ENCODE data around the gene SERF2. TPM values are rescaled to one million over a fixed set of nuclear protein-coding genes. Genes with fewer than 3 reads are reported as not detected.
"Not testable (repeated sequence)": the region's sequence is repeated elsewhere in the genome, so short reads cannot be mapped to it uniquely, and the experiment has no call there.

SERF2 gene
- total RNA-seq, 2 experiments from 2014 or later = 710 to 718 TPM

GRCh38 chr15:43828061-43828657, 36.0 kb downstream of the SERF2 start:
- no peaks in the 10 kb centered on the region for H3K9me3 Mint-ChIP-seq (ENCODE audit: low read depth)
- CTCF ChIA-PET = interaction anchor here (0.7 to 1.4 kb wide), 7 partner anchors 9 to 700 kb away, joined by 3 to 4 read pairs (median 4); partner anchors contain the start of genes ELL3, HYPK and SERINC4
- ATAC-seq (peak; percentile 21), DNase-seq (peak; percentile 60)
- H3K27me3 Mint-ChIP-seq = no peaks in the 10 kb centered on the region
- peak overlapping the region; percentile 95 for H3K27ac Mint-ChIP-seq
- peak overlapping the region; percentile 80 for H3K4me3 Mint-ChIP-seq
- POLR2A ChIA-PET = interaction anchor here (0.6 to 2.0 kb wide), 6 partner anchors 9 to 528 kb away, joined by 3 to 12 read pairs (median 7); partner anchors contain the start of genes GOLM2, HYPK and SERINC4
- H3K36me3 Mint-ChIP-seq (ENCODE audit: low read depth) = peaks cover 58% of the 10 kb centered on the region
- H3K4me1 Mint-ChIP-seq = peaks cover 51% of the 10 kb centered on the region
- intact Hi-C loops (cut with DNase I, micrococcal nuclease) = loop anchor here in 1 of 2 experiments (5.0 to 10.0 kb wide), 4 partner anchors 369 to 707 kb away; partner anchors contain the start of genes EIF3J, FRMD5 and GOLM2

GRCh38 chr15:43829951-43830540, 37.9 kb downstream of the SERF2 start:
- Mint-ChIP-seq H3K36me3 (ENCODE audit: low read depth) (peaks cover 61% of the 10 kb centered on the region), H3K27ac (peak overlapping the region; percentile 37), H3K4me1 (peaks cover 41% of the 10 kb centered on the region), H3K4me3 (peak overlapping the region; percentile 80)
- intact Hi-C loops (cut with DNase I, micrococcal nuclease) = loop anchor here in 1 of 2 experiments (5.0 to 10.0 kb wide), 4 partner anchors 367 to 705 kb away; partner anchors contain the start of genes EIF3J, FRMD5 and GOLM2
- not testable (repeated sequence) for DNase-seq; H3K27me3 Mint-ChIP-seq; ATAC-seq; H3K9me3 Mint-ChIP-seq (ENCODE audit: low read depth)
- POLR2A ChIA-PET = interaction anchor here (0.6 to 1.5 kb wide), 3 partner anchors 11 to 255 kb away, joined by 3 to 7 read pairs (median 6); no protein-coding TSS in a partner anchor
- CTCF ChIA-PET = interaction anchor here (0.6 kb wide), 1 partner anchor 57 kb away, joined by 3 read pairs; no protein-coding TSS in a partner anchor

- ChIA-PET POLR2A (interaction anchor here (1.0 to 1.5 kb wide), 3 partner anchors 10 to 54 kb away, joined by 4 to 7 read pairs (median 4); partner anchors contain the start of gene ELL3), CTCF (interaction anchor here (0.6 to 1.2 kb wide), 2 partner anchors 15 to 53 kb away, joined by 3 read pairs; no protein-coding TSS in a partner anchor)
- Mint-ChIP-seq H3K4me1 (peaks cover 36% of the 10 kb centered on the region), H3K36me3 (ENCODE audit: low read depth) (peaks cover 64% of the 10 kb centered on the region)
- DNase-seq; H3K4me3 Mint-ChIP-seq; ATAC-seq; H3K27me3 Mint-ChIP-seq; intact Hi-C loops (cut with DNase I, micrococcal nuclease); H3K27ac Mint-ChIP-seq; H3K9me3 Mint-ChIP-seq (ENCODE audit: low read depth): not testable (repeated sequence)
These were observed 38.7 kb downstream of the SERF2 start for GRCh38 chr15:43830691-43831275.

DNA sequence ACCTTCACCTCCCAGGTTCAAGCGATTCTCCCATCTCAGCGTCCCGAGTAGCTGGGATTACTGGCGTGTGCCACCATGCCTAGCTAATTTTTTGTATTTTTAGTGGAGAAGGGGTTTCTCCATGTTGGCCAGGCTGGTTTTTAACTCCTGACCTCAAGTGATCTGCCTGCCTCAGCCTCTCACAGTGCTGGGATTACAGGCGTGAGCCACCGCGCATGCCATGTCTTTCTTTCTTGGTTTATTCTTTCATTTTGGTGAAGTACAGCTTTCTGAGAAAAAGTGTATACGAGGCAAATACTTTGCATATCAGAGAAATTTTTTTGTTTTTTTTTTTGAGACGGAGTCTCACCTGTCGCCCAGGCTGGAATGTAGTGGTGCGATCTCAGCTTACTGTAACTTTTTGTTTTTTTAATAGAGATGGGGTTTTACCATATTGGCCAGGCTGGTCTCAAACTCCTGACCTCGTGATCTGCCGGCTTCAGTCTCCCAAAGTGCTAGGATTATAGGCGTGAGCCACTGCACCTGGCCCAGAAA, 39.5 kb downstream of the SERF2 start:
- H3K36me3 Mint-ChIP-seq (ENCODE audit: low read depth) = peaks cover 65% of the 10 kb centered on the region
- H3K9me3 Mint-ChIP-seq (ENCODE audit: low read depth); H3K27me3 Mint-ChIP-seq; H3K27ac Mint-ChIP-seq; ATAC-seq; intact Hi-C loops (cut with DNase I, micrococcal nuclease); DNase-seq: not testable (repeated sequence)
- peaks cover 30% of the 10 kb centered on the region for H3K4me1 Mint-ChIP-seq
- CTCF ChIA-PET = interaction anchor here (0.6 to 1.2 kb wide), 3 partner anchors 14 to 61 kb away, joined by 3 read pairs; no protein-coding TSS in a partner anchor
- POLR2A ChIA-PET = interaction anchor here (0.6 to 1.5 kb wide), 6 partner anchors 9 to 55 kb away, joined by 3 to 7 read pairs (median 4); partner anchors contain the start of gene ELL3
- peak overlapping the region; percentile 1 for H3K4me3 Mint-ChIP-seq

- H3K4me3 Mint-ChIP-seq, H3K27ac Mint-ChIP-seq, CTCF ChIA-PET: not testable (repeated sequence)
These were observed 40.4 kb downstream of the SERF2 start for GRCh38 chr15:43832485-43832884.

GRCh38 chr15:43845421-43845820, 53.3 kb downstream of the SERF2 start:
- POLR2A ChIA-PET = interaction anchor here (0.7 kb wide), 1 partner anchor 8 kb away, joined by 3 read pairs; no protein-coding TSS in a partner anchor
- H3K36me3 Mint-ChIP-seq (ENCODE audit: low read depth) = peaks cover 41% of the 10 kb centered on the region
- CTCF ChIA-PET = interaction anchor here (1.2 kb wide), 1 partner anchor 14 kb away, joined by 3 read pairs; no protein-coding TSS in a partner anchor
- no peak for ATAC-seq
- H3K27me3 Mint-ChIP-seq = no peaks in the 10 kb centered on the region
- intact Hi-C loops (cut with DNase I, micrococcal nuclease) = no loop called here
- no peaks in the 10 kb centered on the region for H3K9me3 Mint-ChIP-seq (ENCODE audit: low read depth)
- H3K4me1 Mint-ChIP-seq = no peaks in the 10 kb centered on the region
- H3K27ac Mint-ChIP-seq = no peak overlapping the region
- no peak overlapping the region for H3K4me3 Mint-ChIP-seq
- DNase-seq = no peak

More at GRCh38 chr15:43832485-43832884, 40.4 kb downstream of the SERF2 start:
- DNase-seq; intact Hi-C loops (cut with DNase I, micrococcal nuclease); H3K9me3 Mint-ChIP-seq (ENCODE audit: low read depth); H3K27me3 Mint-ChIP-seq; ATAC-seq: not testable (repeated sequence)
- POLR2A ChIA-PET = interaction anchor here (0.7 to 1.5 kb wide), 3 partner anchors 28 to 865 kb away, joined by 3 to 6 read pairs (median 4); partner anchors contain the start of gene ELL3
- peaks cover 67% of the 10 kb centered on the region for H3K36me3 Mint-ChIP-seq (ENCODE audit: low read depth)
- H3K4me1 Mint-ChIP-seq = peaks cover 30% of the 10 kb centered on the region

Small RNA genes within 50 kb of the gene (microRNA-seq; reads per million reads assigned to microRNA genes)
- gene MIR1282 (ENCODE audit: borderline replicate concordance) = not detected

Other genes starting within 250 kb of the SERF2 start
- gene PPIP5K1, start 202.1 kb upstream of the SERF2 start, total RNA-seq = 10 to 100 TPM; 37.7 to 42.6 TPM
- under 1 TPM in 1 of 2 experiments, not detected in 1; 0.25 TPM for gene CKMT1B, start 198.3 kb upstream of the SERF2 start, total RNA-seq
- 1 to 10 TPM in 1 of 2 experiments, under 1 TPM in 1; 0.66 to 1.0 TPM for gene STRC, start 173.5 kb upstream of the SERF2 start, total RNA-seq
- gene CATSPER2, start 143.5 kb upstream of the SERF2 start, total RNA-seq = 1 to 10 TPM; 1.9 to 2.2 TPM
- gene CKMT1A, start 98.5 kb upstream of the SERF2 start, total RNA-seq = under 1 TPM; 0.27 to 0.33 TPM
- gene PDIA3, start 45.9 kb upstream of the SERF2 start, total RNA-seq = 100 to 1,000 TPM; 274 to 287 TPM
- 1 to 10 TPM; 3.6 TPM for gene ELL3, start 15.4 kb upstream of the SERF2 start, total RNA-seq
- gene SERINC4, start 7.9 kb downstream of the SERF2 start, total RNA-seq = under 1 TPM; 0.42 to 0.46 TPM
- 10 to 100 TPM; 14.0 to 16.4 TPM for gene HYPK, start 8.3 kb downstream of the SERF2 start, total RNA-seq
- 10 to 100 TPM; 51.3 to 56.2 TPM for gene MFAP1, start 32.4 kb downstream of the SERF2 start, total RNA-seq
- gene WDR76, start 34.7 kb downstream of the SERF2 start, total RNA-seq = 10 to 100 TPM; 75.4 to 95.2 TPM